Body of pancreas (tissue), 4 donors: ENCODE measurements around the gene RBM12. TPM values are rescaled to one million over a fixed set of nuclear protein-coding genes. Genes with fewer than 3 reads are reported as not detected.

ENCODE experiments used
- ATAC-seq: fragments of 150-250 bp; one replicate; pipeline ENCODE4 v1.9.1; 2016
- DNase-seq, 4 donors: peaks; one replicate each; pipeline ENCODE4 v3.0.0-alpha.2; 2019
- H3K27ac ChIP-seq, 4 donors: fragments of 200-600 bp; sonication (generic); 1 replicate in 3 of 4; 2 replicates in 1 of 4; pipeline versions ENCODE4 v1.5.1 to v1.6.1; 2016 to 2019; ENCODE audit warnings: mild to moderate bottlenecking in 1 of 4, mixed read lengths in 1 of 4, moderate library complexity in 1 of 4
- H3K27me3 ChIP-seq, 2 donors: fragments of 200-600 bp; sonication (generic); one replicate each; pipeline ENCODE4 v1.6.0; 2016; ENCODE audit warnings: mild to moderate bottlenecking in 1 of 2
- H3K36me3 ChIP-seq, 2 donors: fragments of 200-600 bp; sonication (generic); replicated peaks in 1 of 2; 2 replicates each; pipeline ENCODE4 v1.5.1; 2016; ENCODE audit warnings: low read depth in 2 of 2; ENCODE audit not compliant: insufficient read depth in 1 of 2
- H3K4me1 ChIP-seq: fragments of 200-600 bp; sonication (generic); one replicate; pipeline ENCODE4 v1.6.0; 2016
- H3K4me3 ChIP-seq, 2 donors: fragments of 200-600 bp; sonication (generic); 1 replicate in 1 of 2; 2 replicates in 1 of 2; pipeline ENCODE4 v1.5.1; 2016 to 2019
- H3K9me3 ChIP-seq, 3 donors: fragments of 200-600 bp; sonication (generic); 1 replicate in 2 of 3; 2 replicates in 1 of 3; pipeline ENCODE4 v1.5.1; 2016
- POLR2A ChIP-seq, 3 donors: fragments of 450-650 bp; IDR thresholded peaks; one replicate each; pipeline ENCODE4 v1.6.1; 2016; ENCODE audit warnings: antibody characterized with exemption in 3 of 3, mild to moderate bottlenecking in 2 of 3
- WGBS, 2 donors: methylation state at CpG; one replicate each; pipeline ENCODE4 v1.1.5; 2017; 5-methylcytosine and 5-hydroxymethylcytosine counted together
- intact Hi-C: fragments of 100-400 bp; cut with DNase I; formaldehyde crosslinking; loops from one replicate; pipeline ENCODE4 v1.15.1; 2023
- total RNA-seq, 2 donors: library from RNA; depleted of rRNA; stranded (reverse); fragments of >200 nt; gene quantifications; one replicate each; pipeline ENCODE4 v1.1.0, GENCODE V29; 2016
- TF ChIP-seq, protein P1 (sequence below), 7 experiments: fragments of 450-650 bp in 4 of 7; fragments of 200-600 bp in 3 of 7; sonication (generic) in 3 of 7; IDR thresholded peaks; one replicate each; pipeline ENCODE4 v1.5.1; 2016 to 2019; ENCODE audit warnings: antibody characterized with exemption in 7 of 7

Gene RBM12
- total RNA-seq, 2 donors from 2014 or later = 14.8 to 22.3 TPM

DNA sequence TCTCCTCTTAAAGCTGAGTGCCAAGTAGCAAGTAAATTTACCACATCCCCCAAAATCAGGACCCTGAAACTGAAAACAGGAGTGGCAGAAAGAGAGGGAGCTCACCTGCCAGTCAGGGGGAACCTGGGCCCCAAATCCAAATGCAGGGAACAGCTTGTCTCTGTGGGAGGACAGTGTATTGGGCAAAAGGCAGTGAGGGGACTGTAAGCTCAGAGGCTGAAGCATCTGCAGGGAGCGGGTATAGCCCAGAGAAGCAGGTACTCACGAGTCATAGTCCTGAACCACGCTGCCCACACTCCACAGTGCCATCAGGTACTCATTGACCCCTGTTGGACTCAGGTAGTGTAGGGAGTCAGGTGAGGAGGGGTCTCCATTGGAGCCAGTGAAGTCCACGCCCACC, 34.1 kb downstream of the RBM12 start:
- whole genome bisulfite sequencing, 2 donors = 83 to 91% methylated on average over 1 to 4 of the region's 4 CpGs
- no peaks in the 10 kb centered on the region for H3K9me3 ChIP-seq
- peaks cover 0 to 35% of the 10 kb centered on the region in 2 donors for H3K36me3 ChIP-seq
- intact Hi-C loops = no loop called here
- peaks cover under 1% of the 10 kb centered on the region for H3K4me1 ChIP-seq
- H3K27me3 ChIP-seq = no peaks in the 10 kb centered on the region
- no peak overlapping the region for H3K4me3 ChIP-seq
- no peak for TF ChIP-seq POLR2A (IDR thresholded peaks at IDR 0.05)
- TF ChIP-seq, protein P1, sequence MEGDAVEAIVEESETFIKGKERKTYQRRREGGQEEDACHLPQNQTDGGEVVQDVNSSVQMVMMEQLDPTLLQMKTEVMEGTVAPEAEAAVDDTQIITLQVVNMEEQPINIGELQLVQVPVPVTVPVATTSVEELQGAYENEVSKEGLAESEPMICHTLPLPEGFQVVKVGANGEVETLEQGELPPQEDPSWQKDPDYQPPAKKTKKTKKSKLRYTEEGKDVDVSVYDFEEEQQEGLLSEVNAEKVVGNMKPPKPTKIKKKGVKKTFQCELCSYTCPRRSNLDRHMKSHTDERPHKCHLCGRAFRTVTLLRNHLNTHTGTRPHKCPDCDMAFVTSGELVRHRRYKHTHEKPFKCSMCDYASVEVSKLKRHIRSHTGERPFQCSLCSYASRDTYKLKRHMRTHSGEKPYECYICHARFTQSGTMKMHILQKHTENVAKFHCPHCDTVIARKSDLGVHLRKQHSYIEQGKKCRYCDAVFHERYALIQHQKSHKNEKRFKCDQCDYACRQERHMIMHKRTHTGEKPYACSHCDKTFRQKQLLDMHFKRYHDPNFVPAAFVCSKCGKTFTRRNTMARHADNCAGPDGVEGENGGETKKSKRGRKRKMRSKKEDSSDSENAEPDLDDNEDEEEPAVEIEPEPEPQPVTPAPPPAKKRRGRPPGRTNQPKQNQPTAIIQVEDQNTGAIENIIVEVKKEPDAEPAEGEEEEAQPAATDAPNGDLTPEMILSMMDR (IDR thresholded peaks at IDR 0.05) = no peak
- H3K27ac ChIP-seq = no peak overlapping the region
- ATAC-seq (no peak), DNase-seq (no peak)

DNA sequence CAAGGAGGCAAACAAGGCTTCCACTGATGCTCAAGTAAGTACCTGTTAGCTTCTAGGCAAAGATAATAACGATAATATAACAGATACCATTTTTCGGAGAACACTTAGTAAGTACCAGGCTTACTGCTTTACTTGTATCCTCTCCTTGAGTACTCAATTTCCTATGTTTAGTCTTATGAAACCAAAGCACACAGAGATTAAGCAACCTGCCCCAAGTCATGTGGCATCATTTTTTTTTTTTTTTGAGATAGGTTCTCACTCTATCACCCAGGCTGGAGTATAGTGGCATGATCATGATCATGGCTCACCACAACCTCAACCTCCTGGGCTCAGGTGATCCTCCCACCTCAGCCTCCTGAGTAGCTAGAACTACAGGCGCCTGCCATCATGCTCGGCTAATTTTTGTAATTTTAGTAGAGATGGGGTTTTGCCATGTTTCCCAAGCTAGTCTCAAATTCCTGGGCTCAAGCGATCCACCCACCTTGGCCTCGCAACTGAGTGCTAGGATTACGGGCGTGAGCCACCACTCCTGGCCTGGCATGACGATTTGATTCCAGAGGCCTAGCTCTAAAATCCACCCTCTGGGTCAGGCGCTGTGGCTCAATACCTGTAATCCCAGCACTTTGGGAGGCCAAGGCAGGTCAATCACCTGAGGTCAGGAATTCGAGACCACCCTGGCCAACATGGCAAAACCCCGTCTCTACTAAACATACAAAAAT, 35.1 kb downstream of the RBM12 start:
- 89 to 92% methylated on average over 12 of the region's 12 CpGs for WGBS, 2 donors
- intact Hi-C loops = no loop called here

DNA sequence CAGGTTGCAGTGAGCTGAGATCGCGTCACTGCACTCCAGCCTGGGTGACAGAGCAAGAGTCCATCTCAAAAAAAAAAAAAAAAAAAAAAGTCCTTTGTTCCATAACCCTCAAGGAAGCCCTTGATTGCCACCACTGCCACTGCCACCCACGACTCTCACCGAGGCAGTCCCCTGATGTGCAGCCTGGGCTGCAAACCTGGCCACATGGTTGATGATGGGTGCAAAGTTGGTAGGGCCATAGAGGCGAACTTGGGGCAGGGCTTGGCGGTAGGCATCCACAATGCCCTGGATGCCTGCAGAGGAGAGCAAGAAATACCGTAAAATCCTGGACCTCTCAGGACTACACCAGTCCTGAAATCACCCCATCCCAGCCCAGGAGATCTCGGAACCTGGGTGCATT, 37.6 kb downstream of the RBM12 start:
- no peak for DNase-seq
- Histone ChIP-seq H3K27ac (no peak overlapping the region), H3K36me3 (peaks cover 0 to 40% of the 10 kb centered on the region in 2 donors), H3K9me3 (no peaks in the 10 kb centered on the region), H3K4me3 (no peak overlapping the region), H3K27me3 (no peaks in the 10 kb centered on the region), H3K4me1 (no peaks in the 10 kb centered on the region)
- ATAC-seq = no peak
- no peak for TF ChIP-seq POLR2A (IDR thresholded peaks at IDR 0.05)
- intact Hi-C loops = no loop called here
- WGBS, 2 donors = 89 to 95% methylated on average over 8 of the region's 8 CpGs

More for the DNA sequence above, 35.1 kb downstream of the RBM12 start:
- ATAC-seq (no peak), DNase-seq (no peak)
- Histone ChIP-seq H3K27ac (no peak overlapping the region), H3K9me3 (no peaks in the 10 kb centered on the region), H3K4me3 (no peak overlapping the region), H3K36me3 (peaks cover 0 to 40% of the 10 kb centered on the region in 2 donors), H3K4me1 (no peaks in the 10 kb centered on the region), H3K27me3 (no peaks in the 10 kb centered on the region)
- TF ChIP-seq, protein P1 (IDR thresholded peaks at IDR 0.05) = no peak
- no peak for TF ChIP-seq POLR2A (IDR thresholded peaks at IDR 0.05)

DNA sequence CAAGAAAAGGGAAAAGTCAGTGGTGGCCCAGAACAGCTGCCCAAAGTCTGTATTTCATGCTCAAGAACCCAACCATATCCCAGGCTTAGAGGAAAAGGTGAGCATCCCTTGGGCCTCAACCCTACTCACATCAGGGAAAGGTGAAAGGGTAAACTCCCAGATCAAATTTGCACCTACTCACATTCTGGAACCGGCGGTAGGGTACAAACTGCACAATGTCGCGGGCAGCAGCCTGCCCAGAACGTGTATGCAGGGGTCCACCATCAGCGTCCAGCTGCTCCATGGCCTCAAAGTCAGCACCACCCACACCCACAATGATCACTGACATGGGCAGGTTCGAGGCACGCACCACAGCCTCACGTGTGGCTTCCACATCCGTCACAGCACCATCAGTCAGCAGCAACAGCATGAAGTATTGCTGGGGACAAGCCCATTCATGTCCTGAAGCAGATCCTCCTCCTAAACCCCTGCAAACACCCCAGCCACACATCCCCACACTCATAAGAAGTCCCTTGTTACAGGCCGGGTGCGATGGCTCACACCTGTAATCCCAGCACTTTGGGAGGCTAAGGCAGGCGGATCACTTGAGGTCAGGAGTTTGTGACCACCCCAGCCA, 38.2 kb downstream of the RBM12 start:
- no peaks in the 10 kb centered on the region for H3K27me3 ChIP-seq
- no peak overlapping the region for H3K4me3 ChIP-seq
- H3K9me3 ChIP-seq = no peaks in the 10 kb centered on the region
- peaks cover 0 to 40% of the 10 kb centered on the region in 2 donors for H3K36me3 ChIP-seq
- no peak overlapping the region for H3K27ac ChIP-seq
- TF ChIP-seq, protein P1 (IDR thresholded peaks at IDR 0.05) = no peak
- TF ChIP-seq POLR2A (IDR thresholded peaks at IDR 0.05) = no peak
- H3K4me1 ChIP-seq = no peaks in the 10 kb centered on the region
- WGBS, 2 donors = 94% methylated on average over 8 to 13 of the region's 13 CpGs
- ATAC-seq (no peak), DNase-seq (peak in 1 of 4 donors; percentile 6)
- intact Hi-C loops = no loop called here

DNA sequence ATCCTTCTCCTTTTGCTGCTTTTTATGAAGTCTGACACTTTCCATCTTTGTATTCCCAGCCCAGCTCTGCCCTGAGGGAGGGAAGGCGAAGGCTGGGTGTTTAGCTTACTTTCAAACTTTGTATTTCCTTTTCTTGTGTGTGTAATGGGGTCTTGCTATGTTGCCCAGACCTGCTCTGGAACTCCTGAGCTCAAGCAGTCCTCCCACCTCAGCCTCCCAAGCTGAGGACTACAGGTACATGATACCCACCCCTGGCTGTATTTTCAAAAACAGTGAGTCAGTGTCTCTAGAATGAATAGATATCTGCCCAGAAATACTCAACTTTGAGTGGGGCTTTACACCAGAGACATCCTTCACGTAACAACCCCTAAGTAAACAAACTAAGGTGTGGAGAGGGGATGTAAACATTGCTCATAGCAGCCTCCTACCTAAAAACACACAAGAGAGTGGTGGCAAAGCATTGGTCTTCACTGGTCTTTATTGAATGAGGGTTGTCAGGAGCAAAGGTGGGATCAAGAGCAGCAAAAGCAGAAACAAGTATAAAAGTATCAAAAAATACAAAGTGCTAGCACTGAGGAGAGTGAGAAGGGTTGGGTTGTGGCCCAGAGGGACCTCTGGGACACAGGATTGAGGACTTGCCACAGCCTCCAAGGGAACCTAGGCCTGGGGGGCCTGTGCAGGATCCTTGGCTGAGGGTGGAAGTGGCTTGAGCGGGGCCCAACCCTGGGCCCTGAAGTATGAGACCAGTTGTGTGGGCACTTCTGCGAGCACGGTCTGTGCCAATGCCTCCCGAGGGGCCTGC, 38.9 kb downstream of the RBM12 start:
- Histone ChIP-seq H3K27ac (no peak overlapping the region), H3K27me3 (no peaks in the 10 kb centered on the region), H3K4me1 (no peaks in the 10 kb centered on the region), H3K4me3 (no peak overlapping the region), H3K36me3 (peaks cover 0 to 33% of the 10 kb centered on the region in 2 donors), H3K9me3 (no peaks in the 10 kb centered on the region)
- WGBS, 2 donors = 88 to 94% methylated on average over 6 of the region's 6 CpGs
- intact Hi-C loops = no loop called here
- ATAC-seq (no peak), DNase-seq (peak in 1 of 4 donors; percentile 4)
- no peak for TF ChIP-seq POLR2A (IDR thresholded peaks at IDR 0.05)
- TF ChIP-seq, protein P1 (IDR thresholded peaks at IDR 0.05) = no peak
